ENCODE results near the gene GBGT1. TPM values are rescaled to one million over a fixed set of nuclear protein-coding genes. Genes with fewer than 3 reads are reported as not detected.

The GBGT1 gene
- total and polyA plus RNA-seq, 9 of the 15 experiments (the other 6 are each of a cell fraction or from before 2014, with no cell fraction given) = 0.55 to 25.8 (median 13.7) TPM

GRCh38 chr9:133160742-133161546, 2.8 kb downstream of the GBGT1 start (continued):
- TF ChIP-seq, protein P1, sequence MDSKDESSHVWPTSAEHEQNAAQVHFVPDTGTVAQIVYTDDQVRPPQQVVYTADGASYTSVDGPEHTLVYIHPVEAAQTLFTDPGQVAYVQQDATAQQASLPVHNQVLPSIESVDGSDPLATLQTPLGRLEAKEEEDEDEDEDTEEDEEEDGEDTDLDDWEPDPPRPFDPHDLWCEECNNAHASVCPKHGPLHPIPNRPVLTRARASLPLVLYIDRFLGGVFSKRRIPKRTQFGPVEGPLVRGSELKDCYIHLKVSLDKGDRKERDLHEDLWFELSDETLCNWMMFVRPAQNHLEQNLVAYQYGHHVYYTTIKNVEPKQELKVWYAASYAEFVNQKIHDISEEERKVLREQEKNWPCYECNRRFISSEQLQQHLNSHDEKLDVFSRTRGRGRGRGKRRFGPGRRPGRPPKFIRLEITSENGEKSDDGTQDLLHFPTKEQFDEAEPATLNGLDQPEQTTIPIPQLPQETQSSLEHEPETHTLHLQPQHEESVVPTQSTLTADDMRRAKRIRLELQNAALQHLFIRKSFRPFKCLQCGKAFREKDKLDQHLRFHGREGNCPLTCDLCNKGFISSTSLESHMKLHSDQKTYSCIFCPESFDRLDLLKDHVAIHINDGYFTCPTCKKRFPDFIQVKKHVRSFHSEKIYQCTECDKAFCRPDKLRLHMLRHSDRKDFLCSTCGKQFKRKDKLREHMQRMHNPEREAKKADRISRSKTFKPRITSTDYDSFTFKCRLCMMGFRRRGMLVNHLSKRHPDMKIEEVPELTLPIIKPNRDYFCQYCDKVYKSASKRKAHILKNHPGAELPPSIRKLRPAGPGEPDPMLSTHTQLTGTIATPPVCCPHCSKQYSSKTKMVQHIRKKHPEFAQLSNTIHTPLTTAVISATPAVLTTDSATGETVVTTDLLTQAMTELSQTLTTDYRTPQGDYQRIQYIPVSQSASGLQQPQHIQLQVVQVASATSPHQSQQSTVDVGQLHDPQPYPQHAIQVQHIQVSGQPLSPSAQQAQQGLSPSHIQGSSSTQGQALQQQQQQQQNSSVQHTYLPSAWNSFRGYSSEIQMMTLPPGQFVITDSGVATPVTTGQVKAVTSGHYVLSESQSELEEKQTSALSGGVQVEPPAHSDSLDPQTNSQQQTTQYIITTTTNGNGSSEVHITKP (IDR thresholded peaks at IDR 0.05; ENCODE audit: partially characterized antibody) = peak; percentile 4
- TF ChIP-seq ELF2 (CRISPR knock-in tag; IDR thresholded peaks at IDR 0.05) (no peak), DIDO1 (tag; IDR thresholded peaks at IDR 0.05; ENCODE audit: low read depth) (no peak), KDM4B (IDR thresholded peaks at IDR 0.05; ENCODE audit: borderline replicate concordance in 2 of 2, low read depth in 1 of 2) (no peak), HMG20B (CRISPR knock-in tag; IDR thresholded peaks at IDR 0.05) (no peak), MTA2 (IDR thresholded peaks at IDR 0.05; ENCODE audit: low read depth) (no peak), KLF13 (tag; IDR thresholded peaks at IDR 0.05; ENCODE audit: borderline replicate concordance, low read depth) (no peak), TCFL5 (CRISPR knock-in tag; conservative IDR thresholded peaks at IDR 0.05) (no peak), SMARCA5 (IDR thresholded peaks at IDR 0.05) (peak; percentile 49; the same call in 1 of the 2 replicates), HES1 (IDR thresholded peaks at IDR 0.05; ENCODE audit: low read depth) (no peak), L3MBTL2 (IDR thresholded peaks at IDR 0.05) (peak; percentile 31; the same call in 1 of the 2 replicates), MEF2A (IDR thresholded peaks at IDR 0.05; ENCODE audit: control insufficient read depth, low read depth, low read length) (no peak), ZNF507 (tag; conservative IDR thresholded peaks at IDR 0.05) (no peak)
- TF ChIP-seq, protein P2, sequence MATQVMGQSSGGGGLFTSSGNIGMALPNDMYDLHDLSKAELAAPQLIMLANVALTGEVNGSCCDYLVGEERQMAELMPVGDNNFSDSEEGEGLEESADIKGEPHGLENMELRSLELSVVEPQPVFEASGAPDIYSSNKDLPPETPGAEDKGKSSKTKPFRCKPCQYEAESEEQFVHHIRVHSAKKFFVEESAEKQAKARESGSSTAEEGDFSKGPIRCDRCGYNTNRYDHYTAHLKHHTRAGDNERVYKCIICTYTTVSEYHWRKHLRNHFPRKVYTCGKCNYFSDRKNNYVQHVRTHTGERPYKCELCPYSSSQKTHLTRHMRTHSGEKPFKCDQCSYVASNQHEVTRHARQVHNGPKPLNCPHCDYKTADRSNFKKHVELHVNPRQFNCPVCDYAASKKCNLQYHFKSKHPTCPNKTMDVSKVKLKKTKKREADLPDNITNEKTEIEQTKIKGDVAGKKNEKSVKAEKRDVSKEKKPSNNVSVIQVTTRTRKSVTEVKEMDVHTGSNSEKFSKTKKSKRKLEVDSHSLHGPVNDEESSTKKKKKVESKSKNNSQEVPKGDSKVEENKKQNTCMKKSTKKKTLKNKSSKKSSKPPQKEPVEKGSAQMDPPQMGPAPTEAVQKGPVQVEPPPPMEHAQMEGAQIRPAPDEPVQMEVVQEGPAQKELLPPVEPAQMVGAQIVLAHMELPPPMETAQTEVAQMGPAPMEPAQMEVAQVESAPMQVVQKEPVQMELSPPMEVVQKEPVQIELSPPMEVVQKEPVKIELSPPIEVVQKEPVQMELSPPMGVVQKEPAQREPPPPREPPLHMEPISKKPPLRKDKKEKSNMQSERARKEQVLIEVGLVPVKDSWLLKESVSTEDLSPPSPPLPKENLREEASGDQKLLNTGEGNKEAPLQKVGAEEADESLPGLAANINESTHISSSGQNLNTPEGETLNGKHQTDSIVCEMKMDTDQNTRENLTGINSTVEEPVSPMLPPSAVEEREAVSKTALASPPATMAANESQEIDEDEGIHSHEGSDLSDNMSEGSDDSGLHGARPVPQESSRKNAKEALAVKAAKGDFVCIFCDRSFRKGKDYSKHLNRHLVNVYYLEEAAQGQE (IDR thresholded peaks at IDR 0.05; ENCODE audit: borderline replicate concordance) = peak; percentile 45; the same call in 1 of the 2 replicates
- TF ChIP-seq, protein P2 (CRISPR knock-in tag; IDR thresholded peaks at IDR 0.05; ENCODE audit: low read depth) = no peak

Data from K562 (cell line).